Ishikawa (cell line): ENCODE results near the gene PRR36.

Source experiments
- CEBPB ChIP-seq: IDR thresholded peaks from 2 replicates; pipeline ENCODE4 v1.6.1; 2012
- CREB1 ChIP-seq: IDR thresholded peaks from 2 replicates; pipeline ENCODE4 v1.6.1; 2012; ENCODE audit warnings: low read depth
- EGR1 ChIP-seq: IDR thresholded peaks from 2 replicates; pipeline ENCODE4 v1.6.1; 2012
- EP300 ChIP-seq: IDR thresholded peaks from 2 replicates; pipeline ENCODE4 v1.6.1; 2012; ENCODE audit warnings: borderline replicate concordance
- FOXM1 ChIP-seq: IDR thresholded peaks from 2 replicates; pipeline ENCODE4 v1.6.1; 2012; ENCODE audit warnings: low read depth, borderline replicate concordance
- MAX ChIP-seq: IDR thresholded peaks from 2 replicates; pipeline ENCODE4 v1.6.1; 2012
- NFIC ChIP-seq: IDR thresholded peaks from 2 replicates; pipeline ENCODE4 v1.6.1; 2012
- RAD21 ChIP-seq: IDR thresholded peaks from 2 replicates; pipeline ENCODE4 v1.6.1; 2012; ENCODE audit warnings: low read depth
- REST ChIP-seq: IDR thresholded peaks from 2 replicates; pipeline ENCODE4 v1.6.1; 2012; ENCODE audit warnings: low read depth, mild to moderate bottlenecking
- TAF1 ChIP-seq: IDR thresholded peaks from 2 replicates; pipeline ENCODE4 v1.6.1; 2012; ENCODE audit warnings: low read depth, mild to moderate bottlenecking
- TCF12 ChIP-seq: IDR thresholded peaks from 2 replicates; pipeline ENCODE4 v1.6.1; 2012; ENCODE audit warnings: low read depth
- TEAD4 ChIP-seq: IDR thresholded peaks from 2 replicates; pipeline ENCODE4 v1.6.1; 2012
- USF1 ChIP-seq: IDR thresholded peaks from 2 replicates; pipeline ENCODE4 v1.6.1; 2012
- YY1 ChIP-seq: IDR thresholded peaks from 2 replicates; pipeline ENCODE4 v1.6.1; 2012; ENCODE audit warnings: low read depth
- ZBTB7A ChIP-seq: IDR thresholded peaks from 2 replicates; pipeline ENCODE4 v1.6.1; 2012; ENCODE audit warnings: low read depth

PRR36 gene

GRCh38 chr19:7898967-7899366, 24.8 kb upstream of the PRR36 start:
- TF ChIP-seq EGR1 (no peak), TEAD4 (no peak), YY1 (no peak), CEBPB (no peak)

- TF ChIP-seq CEBPB (no peak), FOXM1 (no peak), ZBTB7A (no peak), EP300 (no peak), NFIC (no peak), REST (no peak), TCF12 (no peak), RAD21 (no peak), TEAD4 (no peak), USF1 (no peak), EGR1 (no peak), CREB1 (no peak), TAF1 (no peak), YY1 (no peak), MAX (no peak)
Observed at GRCh38 chr19:7897292-7897691, 23.1 kb upstream of the PRR36 start.

GRCh38 chr19:7895565-7895964, 21.4 kb upstream of the PRR36 start:
- TF ChIP-seq RAD21 (no peak), NFIC (no peak), MAX (no peak), TAF1 (no peak), CREB1 (no peak), EGR1 (no peak), ZBTB7A (no peak), TEAD4 (no peak), YY1 (no peak)

GRCh38 chr19:7894612-7895309, 20.6 kb upstream of the PRR36 start:
- TF ChIP-seq REST (no peak), NFIC (peak; percentile 36; the same call in 1 of the 2 replicates), EP300 (no peak), TEAD4 (no peak), TCF12 (no peak; the same call in 1 of the 2 replicates), CREB1 (no peak), RAD21 (no peak), MAX (no peak), YY1 (no peak), USF1 (no peak), EGR1 (0 out of 2 replicates have a peak, but pooled peaks have one; percentile 6), ZBTB7A (0 out of 2 replicates have a peak, but pooled peaks have one; percentile 52), CEBPB (no peak), TAF1 (peak; percentile 35; the same call in 1 of the 2 replicates), FOXM1 (no peak)

GRCh38 chr19:7888826-7889217, 14.6 kb upstream of the PRR36 start:
- TF ChIP-seq YY1 (no peak), REST (no peak), CEBPB (no peak), ZBTB7A (no peak)
